Mucosa of rectum (tissue), 2 donors: ENCODE data around the gene ATP10A.

ENCODE experiments used
- H3K27ac ChIP-seq, 2 donors: one replicate each; pipeline ENCODE4 v1.7.0; 2013; ENCODE audit warnings: inconsistent platforms in 2 of 2, low read depth in 2 of 2, low read length in 2 of 2
- H3K27me3 ChIP-seq, 2 donors: one replicate each; pipeline ENCODE4 v1.7.0; 2013; ENCODE audit warnings: low read length in 2 of 2; ENCODE audit not compliant: control insufficient read depth in 2 of 2, insufficient read depth in 2 of 2
- H3K36me3 ChIP-seq, 2 donors: one replicate each; pipeline ENCODE4 v1.7.0; 2013; ENCODE audit warnings: low read length in 2 of 2; ENCODE audit not compliant: control insufficient read depth in 2 of 2, insufficient read depth in 2 of 2
- H3K4me1 ChIP-seq, 2 donors: one replicate each; pipeline ENCODE4 v1.7.0; 2013; ENCODE audit warnings: low read length in 2 of 2, mild to moderate bottlenecking in 1 of 2; ENCODE audit not compliant: control insufficient read depth in 2 of 2, insufficient read depth in 2 of 2
- H3K4me3 ChIP-seq, 2 donors: one replicate each; pipeline ENCODE4 v1.7.0; 2013; ENCODE audit warnings: low read length in 2 of 2
- H3K9ac ChIP-seq, 2 donors: one replicate each; pipeline ENCODE4 v1.7.0; 2013; ENCODE audit warnings: low read length in 2 of 2, low read depth in 1 of 2, mild to moderate bottlenecking in 1 of 2
- H3K9me3 ChIP-seq, 2 donors: one replicate each; pipeline ENCODE4 v1.7.0; 2013; ENCODE audit warnings: low read length in 2 of 2; ENCODE audit not compliant: control insufficient read depth in 2 of 2
- donor health status: healthy.
- donor health status: Normal muscosa, but diverticular disease.

The ATP10A gene

GRCh38 chr15:25686780-25687179 is 176.3 kb downstream of the ATP10A start:
- no peak overlapping the region for H3K9ac ChIP-seq
- no peak overlapping the region for H3K27ac ChIP-seq
- H3K4me3 ChIP-seq = no peak overlapping the region
- H3K27me3 ChIP-seq = no peaks in the 10 kb centered on the region
- peaks cover 0 to 3% of the 10 kb centered on the region in 2 donors for H3K9me3 ChIP-seq
- H3K36me3 ChIP-seq = no peaks in the 10 kb centered on the region
- no peaks in the 10 kb centered on the region for H3K4me1 ChIP-seq

DNA sequence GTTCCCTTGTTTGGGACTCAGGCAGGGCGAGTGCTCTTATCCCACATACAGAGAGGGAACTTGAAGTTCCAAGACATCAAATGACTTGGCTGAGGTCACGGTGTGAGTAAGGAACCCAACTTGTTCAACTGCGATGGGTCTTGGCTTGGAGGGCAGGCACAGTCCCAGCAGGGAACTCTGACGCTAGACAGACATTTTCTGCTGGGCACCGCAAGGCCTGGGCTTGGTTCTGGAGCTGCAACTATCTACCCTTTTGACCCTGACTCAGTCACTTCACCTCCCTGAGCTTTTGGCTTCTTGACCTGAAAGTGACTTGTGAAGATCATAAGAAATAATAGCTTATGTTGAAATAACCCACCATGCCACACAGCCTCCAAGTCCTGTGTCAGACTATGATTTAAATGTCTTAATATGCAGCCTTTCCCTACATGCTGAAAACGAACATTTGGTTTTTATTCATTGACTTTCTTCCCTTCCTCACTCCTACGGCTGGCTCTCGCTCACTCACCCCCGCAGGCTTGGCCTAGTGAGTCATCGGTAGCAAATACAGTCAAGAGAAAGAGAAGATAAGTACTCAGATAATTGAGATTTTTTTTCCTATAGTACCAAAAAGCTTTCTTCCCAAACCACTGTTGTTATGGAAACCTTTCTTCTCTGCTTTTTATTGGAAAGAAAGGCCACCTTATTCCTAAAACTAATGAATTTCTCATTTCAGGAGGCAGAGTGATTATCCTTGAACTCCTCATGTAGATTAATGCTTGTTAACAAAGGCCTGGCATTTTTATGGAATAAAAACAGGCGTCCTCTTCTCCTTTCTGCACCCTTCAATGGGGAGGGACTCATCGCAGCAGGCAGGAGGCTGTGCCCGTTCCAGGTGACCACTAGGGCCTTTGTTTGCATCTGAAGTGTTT is 178.4 kb downstream of the ATP10A start:
- peaks cover 0 to 7% of the 10 kb centered on the region in 2 donors for H3K9me3 ChIP-seq
- H3K36me3 ChIP-seq = no peaks in the 10 kb centered on the region
- no peak overlapping the region for H3K27ac ChIP-seq
- no peaks in the 10 kb centered on the region for H3K27me3 ChIP-seq
- no peak overlapping the region for H3K4me3 ChIP-seq
- no peak overlapping the region for H3K9ac ChIP-seq
- no peaks in the 10 kb centered on the region for H3K4me1 ChIP-seq

GRCh38 chr15:25683911-25684310 is 179.2 kb downstream of the ATP10A start:
- no peak overlapping the region for H3K9ac ChIP-seq
- H3K4me1 ChIP-seq = no peaks in the 10 kb centered on the region
- H3K27ac ChIP-seq = no peak overlapping the region
- no peak overlapping the region for H3K4me3 ChIP-seq
- peaks cover 0 to 7% of the 10 kb centered on the region in 2 donors for H3K9me3 ChIP-seq
- H3K36me3 ChIP-seq = peaks cover 0 to 2% of the 10 kb centered on the region in 2 donors
- no peaks in the 10 kb centered on the region for H3K27me3 ChIP-seq

- no peak overlapping the region for H3K27ac ChIP-seq
- H3K36me3 ChIP-seq = peaks cover 0 to 2% of the 10 kb centered on the region in 2 donors
Measured at GRCh38 chr15:25683415-25683814, 179.7 kb downstream of the ATP10A start.

DNA sequence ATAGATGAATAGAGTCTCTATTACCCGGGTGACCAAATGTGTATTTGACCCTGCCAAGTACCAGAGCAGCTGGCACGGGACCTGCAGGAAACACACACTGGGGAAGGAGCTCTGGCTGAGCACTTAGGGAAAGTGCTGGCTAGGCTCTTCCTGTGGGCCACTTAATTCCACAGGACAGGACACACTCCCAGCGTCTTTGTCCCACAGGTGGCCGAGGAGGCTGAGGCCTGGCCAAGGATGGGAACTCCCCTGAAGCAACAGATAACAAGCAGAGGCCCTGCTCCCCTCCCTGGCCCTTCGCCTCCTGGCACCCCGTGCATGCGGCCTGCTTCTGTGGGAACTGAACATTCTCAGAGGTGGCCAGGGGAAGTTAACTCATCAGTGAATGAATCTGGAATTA is 180.8 kb downstream of the ATP10A start:
- no peak overlapping the region for H3K9ac ChIP-seq
- H3K36me3 ChIP-seq = peaks cover 0 to 2% of the 10 kb centered on the region in 2 donors
- H3K4me1 ChIP-seq = no peaks in the 10 kb centered on the region
- H3K9me3 ChIP-seq = peaks cover 0 to 7% of the 10 kb centered on the region in 2 donors
- H3K27ac ChIP-seq = no peak overlapping the region
- H3K4me3 ChIP-seq = no peak overlapping the region
- H3K27me3 ChIP-seq = no peaks in the 10 kb centered on the region

More at GRCh38 chr15:25683415-25683814, 179.7 kb downstream of the ATP10A start:
- no peaks in the 10 kb centered on the region for H3K27me3 ChIP-seq
- no peak overlapping the region for H3K4me3 ChIP-seq
- no peak overlapping the region for H3K9ac ChIP-seq
- no peaks in the 10 kb centered on the region for H3K4me1 ChIP-seq
- peaks cover 0 to 7% of the 10 kb centered on the region in 2 donors for H3K9me3 ChIP-seq

DNA sequence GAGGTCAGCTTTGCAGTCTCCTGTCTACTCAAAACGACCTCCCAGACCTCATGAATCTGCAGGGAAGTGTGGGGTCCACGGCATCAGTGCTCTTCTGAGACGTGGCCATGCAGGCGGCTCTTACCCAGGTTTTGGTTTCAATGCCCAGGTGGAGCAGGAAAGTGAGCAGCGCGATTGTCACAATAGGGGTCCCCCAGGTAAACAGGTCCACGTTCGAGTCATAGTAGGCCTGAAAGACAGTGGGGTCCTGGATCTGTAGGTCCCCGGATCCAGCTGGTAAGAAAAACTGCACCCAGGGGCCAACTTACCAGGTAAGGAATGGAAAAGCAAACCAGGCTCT is 182.5 kb downstream of the ATP10A start:
- Histone ChIP-seq H3K36me3 (peaks cover 0 to 2% of the 10 kb centered on the region in 2 donors), H3K4me1 (no peaks in the 10 kb centered on the region), H3K4me3 (no peak overlapping the region), H3K27me3 (no peaks in the 10 kb centered on the region), H3K9ac (no peak overlapping the region), H3K9me3 (peaks cover 0 to 7% of the 10 kb centered on the region in 2 donors), H3K27ac (no peak overlapping the region)

- H3K9me3 ChIP-seq = peaks cover 0 to 5% of the 10 kb centered on the region in 2 donors
- no peak overlapping the region for H3K9ac ChIP-seq
- peaks cover 0 to 2% of the 10 kb centered on the region in 2 donors for H3K36me3 ChIP-seq
- no peaks in the 10 kb centered on the region for H3K27me3 ChIP-seq
- H3K27ac ChIP-seq = no peak overlapping the region
- no peaks in the 10 kb centered on the region for H3K4me1 ChIP-seq
- no peak overlapping the region for H3K4me3 ChIP-seq
Measured at GRCh38 chr15:25679964-25680685, 183.0 kb downstream of the ATP10A start.

DNA sequence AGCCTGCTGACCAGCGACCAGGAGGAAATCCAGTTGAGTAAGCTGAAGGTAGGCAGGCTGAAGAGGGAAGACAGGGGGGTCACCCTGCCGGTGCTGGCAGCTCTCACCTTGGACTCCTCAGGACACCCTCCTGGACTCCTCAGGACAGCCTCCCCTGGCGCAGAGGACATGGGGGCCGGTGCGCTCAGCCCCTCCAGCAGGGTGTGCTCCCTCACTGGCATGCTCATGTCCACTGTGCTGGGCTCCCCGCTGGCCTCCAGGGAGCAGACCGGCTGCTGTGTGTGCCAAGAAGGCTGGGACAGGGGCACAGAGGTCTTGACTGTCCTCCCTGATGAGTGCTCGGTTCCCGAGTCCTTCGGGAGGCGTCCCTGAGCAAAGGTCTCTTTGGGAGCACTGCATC is 183.6 kb downstream of the ATP10A start:
- Histone ChIP-seq H3K27ac (no peak overlapping the region), H3K36me3 (peaks cover 0 to 2% of the 10 kb centered on the region in 2 donors), H3K9me3 (peaks cover 0 to 3% of the 10 kb centered on the region in 2 donors), H3K4me3 (no peak overlapping the region), H3K9ac (no peak overlapping the region), H3K4me1 (no peaks in the 10 kb centered on the region), H3K27me3 (no peaks in the 10 kb centered on the region)

- Histone ChIP-seq H3K27ac (no peak overlapping the region), H3K4me3 (no peak overlapping the region), H3K9ac (no peak overlapping the region), H3K4me1 (no peaks in the 10 kb centered on the region), H3K27me3 (no peaks in the 10 kb centered on the region), H3K9me3 (peaks cover 0 to 3% of the 10 kb centered on the region in 2 donors), H3K36me3 (peaks cover 0 to 2% of the 10 kb centered on the region in 2 donors)
Measured at GRCh38 chr15:25678500-25678855, 184.6 kb downstream of the ATP10A start.
